Activated T-helper 1 cell treated with anti-CD3 and anti-CD28 coated beads, Interleukin-12 subunit alpha, Interleukin-12 subunit beta, Interleukin-2, Interleukin-4 antibody, amounts not matched to agents 30 ng/mL and 10 ng/mL and 1 ng/mL, durations not matched to agents 14 hours and 24 hours and 36 hours (primary cell): Measurements from ENCODE around the gene C2orf49. TPM values are rescaled to one million over a fixed set of nuclear protein-coding genes. Genes with fewer than 3 reads are reported as not detected.

Source experiments
- DNase-seq: peaks from one replicate; pipeline ENCODE4 v3.0.0; 2021; ENCODE audit warnings: low spot score
- H3K27ac Mint-ChIP-seq: one replicate; pipeline ENCODE4 v1.8.0; 2021; ENCODE audit warnings: mild to moderate bottlenecking, mixed read lengths
- H3K27me3 Mint-ChIP-seq: one replicate; pipeline ENCODE4 v1.8.0; 2022; ENCODE audit warnings: mild to moderate bottlenecking, moderate library complexity, mixed read lengths; ENCODE audit not compliant: insufficient read depth
- H3K36me3 Mint-ChIP-seq: one replicate; pipeline ENCODE4 v1.8.0; 2021; ENCODE audit warnings: low read depth, mixed read lengths
- H3K4me1 Mint-ChIP-seq: one replicate; pipeline ENCODE4 v1.8.0; 2021; ENCODE audit warnings: low read depth, mixed read lengths
- H3K4me3 Mint-ChIP-seq: one replicate; pipeline ENCODE4 v1.8.0; 2021; ENCODE audit warnings: mild to moderate bottlenecking, moderate library complexity, mixed read lengths
- H3K9me3 Mint-ChIP-seq: one replicate; pipeline ENCODE4 v1.8.0; 2021; ENCODE audit warnings: mixed read lengths
- intact Hi-C: fragments of 100-400 bp; cut with micrococcal nuclease; formaldehyde crosslinking; loops from one replicate; pipeline ENCODE4 v1.15.1; 2024
- total RNA-seq: library from RNA; stranded (reverse); gene quantifications from 2 replicates; pipeline ENCODE4 v1.2.3, GENCODE V29; 2022

The C2orf49 gene
- total RNA-seq, 1 donor from 2014 or later, result 18.5 TPM

DNA sequence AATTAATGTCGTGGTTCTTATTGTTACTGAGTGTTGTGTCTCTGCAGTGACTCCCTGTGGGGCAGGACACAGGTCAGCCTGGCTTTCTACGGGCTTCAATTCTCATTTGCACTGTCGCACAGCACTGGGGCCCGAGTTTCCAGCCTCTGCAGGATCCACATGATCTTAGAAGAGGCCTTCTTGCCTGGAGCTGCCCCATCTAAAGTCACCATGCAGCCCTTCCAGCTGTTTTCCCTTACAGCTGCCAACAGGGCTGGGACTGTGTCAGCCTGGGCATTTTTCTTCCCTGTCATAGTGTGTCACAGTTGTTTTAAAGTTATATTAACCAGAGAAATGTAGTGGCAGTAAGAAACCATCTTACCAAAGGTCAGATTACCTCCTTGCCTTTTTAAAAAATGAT lies 34.5 kb downstream of the C2orf49 start:
- Mint-ChIP-seq H3K27ac (no peak overlapping the region), H3K36me3 (peaks cover 4% of the 10 kb centered on the region), H3K27me3 (no peaks in the 10 kb centered on the region), H3K4me1 (peaks cover 26% of the 10 kb centered on the region), H3K4me3 (no peak overlapping the region), H3K9me3 (no peaks in the 10 kb centered on the region)
- no peak for DNase-seq
- intact Hi-C loops, result loop anchor here (10.0 kb wide), 1 partner anchor 423 kb away; no protein-coding TSS in a partner anchor

DNA sequence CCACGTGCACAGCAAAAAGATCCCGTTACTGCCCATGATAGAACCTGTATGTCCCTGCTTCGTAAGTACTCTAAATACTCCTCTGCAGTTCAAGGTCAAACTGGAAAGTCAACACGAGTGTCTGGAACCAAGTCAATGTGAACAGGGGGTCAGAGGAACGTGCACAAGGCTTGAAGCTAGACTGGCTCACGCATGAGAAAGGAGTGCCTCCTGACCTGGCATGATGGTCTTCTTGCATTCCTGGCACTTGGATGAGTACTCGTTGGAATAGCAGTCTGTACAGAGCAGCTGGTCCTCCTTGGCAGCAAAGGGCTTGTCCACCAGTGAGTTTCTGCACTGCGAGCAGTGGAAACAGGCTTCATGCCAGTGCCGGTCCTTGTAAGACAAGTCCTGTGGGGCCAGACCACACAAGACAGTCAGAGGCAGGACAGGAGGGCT lies 36.0 kb downstream of the C2orf49 start:
- Mint-ChIP-seq H3K4me3 (no peak overlapping the region), H3K4me1 (peaks cover 26% of the 10 kb centered on the region), H3K9me3 (no peaks in the 10 kb centered on the region), H3K27me3 (no peaks in the 10 kb centered on the region), H3K27ac (peak overlapping the region; percentile 2), H3K36me3 (peaks cover 2% of the 10 kb centered on the region)
- DNase-seq, result no peak
- intact Hi-C loops, result loop anchor here (10.0 kb wide), 1 partner anchor 421 kb away; no protein-coding TSS in a partner anchor

DNA sequence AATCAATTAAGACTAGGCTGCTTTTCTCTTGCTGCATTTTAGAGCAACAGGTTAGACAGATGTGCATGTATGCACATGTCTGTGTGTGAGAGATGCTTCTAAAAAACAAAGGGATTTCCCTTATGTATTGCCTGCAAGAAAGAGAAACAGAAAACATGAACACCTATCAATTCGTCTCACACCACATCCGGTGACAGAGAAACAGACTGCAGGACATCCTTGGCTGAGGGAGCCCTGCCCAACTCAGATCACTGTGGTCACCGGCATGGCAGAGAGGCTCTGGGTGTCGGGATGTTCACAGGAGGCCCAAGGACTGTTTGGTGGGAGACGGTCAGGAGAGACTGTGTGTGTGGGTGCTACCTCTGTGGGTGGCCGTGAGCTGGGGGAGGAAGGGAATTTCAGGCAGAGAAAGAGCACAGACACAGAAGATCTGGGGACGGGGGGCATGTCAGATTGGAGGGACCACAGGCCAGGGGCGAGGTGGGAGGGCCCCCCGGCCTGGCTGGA lies 36.6 kb downstream of the C2orf49 start:
- DNase-seq, result peak; percentile 30
- peak overlapping the region; percentile 68 for H3K4me3 Mint-ChIP-seq

DNA sequence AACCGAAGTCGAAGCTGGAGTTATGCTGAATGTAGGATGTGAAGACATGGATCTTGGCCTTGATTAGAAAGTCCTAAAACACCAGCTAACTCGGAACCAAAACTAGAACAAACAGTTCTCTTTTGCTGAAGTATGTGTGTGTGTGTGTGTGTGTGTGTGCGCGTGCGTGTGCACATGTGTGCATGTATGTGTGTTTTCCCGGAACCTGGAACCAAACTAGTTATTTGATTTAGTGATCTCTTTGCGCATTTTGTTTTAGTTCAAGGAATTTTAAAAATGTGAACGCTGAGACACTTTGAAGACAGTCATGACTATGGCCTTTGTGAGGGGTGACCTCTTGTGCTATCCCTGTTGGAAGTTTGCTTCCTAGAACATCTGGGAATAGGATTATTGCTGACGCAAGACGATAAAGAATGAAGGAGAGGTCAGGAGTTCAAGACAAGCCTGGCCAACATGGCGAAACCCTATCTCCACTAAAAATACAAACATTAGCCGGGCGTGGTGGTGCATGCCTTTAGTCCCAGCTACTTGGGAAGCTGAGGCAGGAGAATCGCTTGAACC lies 37.7 kb downstream of the C2orf49 start:
- peaks cover 2% of the 10 kb centered on the region for H3K36me3 Mint-ChIP-seq
- H3K4me3 Mint-ChIP-seq, result no peak overlapping the region
- peak overlapping the region; percentile 16 for H3K27ac Mint-ChIP-seq
- H3K4me1 Mint-ChIP-seq, result peaks cover 20% of the 10 kb centered on the region
- H3K9me3 Mint-ChIP-seq, result no peaks in the 10 kb centered on the region
- intact Hi-C loops, result loop anchor here (10.0 kb wide), 1 partner anchor 420 kb away; no protein-coding TSS in a partner anchor
- no peak for DNase-seq
- H3K27me3 Mint-ChIP-seq, result no peaks in the 10 kb centered on the region

More for the DNA sequence above, 36.6 kb downstream of the C2orf49 start:
- H3K4me1 Mint-ChIP-seq, result peaks cover 26% of the 10 kb centered on the region
- peak overlapping the region; percentile 87 for H3K27ac Mint-ChIP-seq
- H3K27me3 Mint-ChIP-seq, result no peaks in the 10 kb centered on the region
- no peaks in the 10 kb centered on the region for H3K9me3 Mint-ChIP-seq
- intact Hi-C loops, result loop anchor here (10.0 kb wide), 1 partner anchor 421 kb away; no protein-coding TSS in a partner anchor
- H3K36me3 Mint-ChIP-seq, result peaks cover 2% of the 10 kb centered on the region

DNA sequence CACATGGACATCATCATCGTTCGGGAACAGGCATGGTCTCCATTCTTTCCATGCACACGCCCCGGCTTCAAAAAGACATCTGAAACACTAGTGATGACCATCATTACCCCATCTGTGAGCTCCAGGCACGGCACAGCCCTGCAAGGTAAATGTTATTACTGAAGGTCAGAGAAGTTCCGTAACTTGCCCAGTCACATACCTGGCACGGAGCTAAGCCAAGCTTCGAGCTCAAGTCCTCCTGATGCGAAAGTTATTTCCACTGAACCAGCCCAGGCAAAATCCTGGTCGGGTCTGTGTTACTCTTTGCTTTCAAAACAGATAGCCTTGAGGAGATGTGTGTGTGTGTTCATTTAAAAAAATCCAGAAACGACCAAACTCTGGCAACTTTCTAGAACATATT lies 38.7 kb downstream of the C2orf49 start:
- DNase-seq, result no peak
- H3K4me1 Mint-ChIP-seq, result peaks cover 19% of the 10 kb centered on the region
- H3K27ac Mint-ChIP-seq, result no peak overlapping the region
- peaks cover 2% of the 10 kb centered on the region for H3K36me3 Mint-ChIP-seq
- intact Hi-C loops, result loop anchor here (10.0 kb wide), 1 partner anchor 419 kb away; no protein-coding TSS in a partner anchor
- H3K27me3 Mint-ChIP-seq, result no peaks in the 10 kb centered on the region
- no peak overlapping the region for H3K4me3 Mint-ChIP-seq
- H3K9me3 Mint-ChIP-seq, result no peaks in the 10 kb centered on the region

DNA sequence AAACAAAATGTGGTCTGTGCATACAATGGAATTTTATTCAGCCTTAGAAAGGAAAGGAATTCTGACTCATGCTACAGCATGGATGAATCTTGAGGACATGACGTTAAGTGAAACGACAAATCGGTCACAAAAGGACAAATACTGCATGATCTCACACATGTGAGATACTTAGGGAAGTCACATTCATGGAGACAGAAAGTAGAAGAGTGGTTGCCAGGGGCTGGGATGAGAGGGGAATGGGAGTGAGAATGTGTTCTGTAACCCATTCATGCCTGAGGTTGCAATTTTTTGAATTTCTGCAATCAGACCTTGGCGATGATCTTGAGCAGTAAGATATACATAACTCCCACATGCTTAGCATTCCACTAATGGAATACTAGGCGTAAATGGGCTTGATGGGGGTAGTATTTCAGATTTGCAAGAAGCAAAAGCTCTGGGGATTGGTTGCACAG lies 39.5 kb downstream of the C2orf49 start:
- Mint-ChIP-seq H3K36me3 (peaks cover 2% of the 10 kb centered on the region), H3K9me3 (no peaks in the 10 kb centered on the region), H3K4me3 (no peak overlapping the region), H3K27me3 (no peaks in the 10 kb centered on the region), H3K4me1 (peaks cover 19% of the 10 kb centered on the region), H3K27ac (no peak overlapping the region)
- DNase-seq, result no peak
- intact Hi-C loops, result loop anchor here (10.0 kb wide), 1 partner anchor 418 kb away; no protein-coding TSS in a partner anchor

DNA sequence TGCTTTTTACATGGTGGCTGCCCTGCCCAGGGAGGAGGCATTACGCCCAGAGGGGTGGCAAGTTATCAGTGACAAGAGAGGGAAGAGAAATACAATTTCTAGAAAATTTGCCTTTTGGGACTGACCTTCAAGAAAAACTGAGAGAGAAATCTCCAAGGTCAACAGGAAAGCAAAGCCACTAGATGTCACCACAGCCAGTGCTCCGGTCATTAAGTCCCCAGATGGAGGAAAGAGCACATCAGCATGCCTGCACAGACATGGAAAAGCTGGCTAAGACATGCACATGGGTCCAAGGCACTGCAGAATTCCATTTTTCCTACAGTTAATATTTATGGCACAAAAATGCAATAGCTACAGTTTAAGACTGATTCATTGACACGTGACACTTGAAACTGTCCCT lies 40.5 kb downstream of the C2orf49 start:
- Mint-ChIP-seq H3K9me3 (no peaks in the 10 kb centered on the region), H3K36me3 (peaks cover 1% of the 10 kb centered on the region), H3K4me3 (no peak overlapping the region), H3K27me3 (no peaks in the 10 kb centered on the region), H3K27ac (no peak overlapping the region), H3K4me1 (peaks cover 17% of the 10 kb centered on the region)
- intact Hi-C loops, result loop anchor here (10.0 kb wide), 1 partner anchor 417 kb away; no protein-coding TSS in a partner anchor
- no peak for DNase-seq

DNA sequence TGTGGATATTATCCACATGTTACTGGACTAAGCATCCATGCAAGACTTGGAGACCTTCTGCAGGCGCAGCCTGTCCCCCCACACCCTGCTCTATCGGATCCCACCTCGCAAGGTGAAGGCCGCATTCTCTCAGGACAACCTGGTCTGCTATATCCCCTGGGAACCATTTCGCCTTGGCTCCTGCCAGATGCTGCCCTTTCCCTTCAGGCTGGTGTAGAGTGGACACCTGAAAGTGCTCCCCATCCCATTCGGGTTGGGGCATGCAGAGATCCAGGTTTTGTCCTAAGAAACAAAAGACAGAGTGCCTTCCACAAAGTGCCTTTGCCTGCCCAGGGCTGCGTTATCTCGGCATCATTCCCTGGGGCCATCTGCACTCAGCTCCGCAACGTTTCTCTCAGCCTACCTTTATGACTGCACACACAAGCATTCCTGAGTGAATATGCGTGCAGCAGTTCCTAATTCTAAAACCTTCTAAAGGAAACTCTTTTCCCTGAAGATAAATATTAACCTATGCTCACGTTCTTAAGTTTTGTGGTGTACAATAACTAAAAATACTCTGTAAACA lies 41.0 kb downstream of the C2orf49 start:
- Mint-ChIP-seq H3K4me3 (no peak overlapping the region), H3K9me3 (no peaks in the 10 kb centered on the region), H3K36me3 (no peaks in the 10 kb centered on the region), H3K27me3 (no peaks in the 10 kb centered on the region), H3K4me1 (peaks cover 12% of the 10 kb centered on the region), H3K27ac (no peak overlapping the region)
- intact Hi-C loops, result loop anchor here (10.0 kb wide), 1 partner anchor 416 kb away; no protein-coding TSS in a partner anchor
- no peak for DNase-seq

DNA sequence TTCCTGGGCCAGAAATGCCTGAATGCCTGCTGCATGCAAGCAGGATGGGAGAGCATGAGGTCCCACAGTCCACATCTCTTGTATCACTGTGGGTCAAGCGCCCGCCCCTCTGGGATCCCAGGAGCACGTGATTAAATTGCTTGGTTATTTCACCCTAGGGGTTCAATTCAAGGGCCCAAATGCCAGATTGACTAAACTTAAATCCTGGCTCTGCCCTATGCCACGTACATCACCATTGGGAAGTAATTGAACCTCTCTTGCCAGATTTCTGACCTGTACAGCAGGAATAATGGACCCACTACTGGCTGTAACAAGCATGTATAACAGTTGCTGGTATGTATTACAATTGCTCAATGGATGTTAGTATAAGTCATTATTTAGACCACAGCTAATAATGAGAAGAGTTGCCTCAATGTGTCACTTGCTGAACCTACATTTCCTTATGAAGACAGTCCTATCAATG lies 41.6 kb downstream of the C2orf49 start:
- peaks cover 7% of the 10 kb centered on the region for H3K4me1 Mint-ChIP-seq

DNA sequence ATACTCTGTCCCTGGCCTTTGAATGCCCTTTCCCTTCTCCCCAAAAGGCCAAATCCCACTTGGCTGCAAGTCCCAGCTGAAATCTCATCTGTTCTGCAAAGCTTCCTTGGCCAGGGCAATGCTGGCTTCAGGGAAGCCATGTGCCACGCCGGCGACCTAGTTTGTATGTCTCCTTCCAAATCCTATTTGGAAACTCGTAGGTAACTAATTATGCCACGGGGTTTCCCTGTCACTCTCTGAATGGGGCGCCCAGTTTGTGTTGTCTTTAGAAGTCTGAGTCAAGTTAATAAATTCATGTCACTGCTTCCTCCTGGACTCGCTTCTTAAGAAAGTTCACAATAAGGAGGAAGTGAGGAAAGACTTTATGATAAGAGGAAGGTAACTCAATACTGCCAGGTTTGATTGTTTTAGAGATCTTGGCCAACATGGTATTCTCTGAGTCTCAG lies 42.4 kb downstream of the C2orf49 start:
- intact Hi-C loops, result loop anchor here (10.0 kb wide), 1 partner anchor 415 kb away; no protein-coding TSS in a partner anchor
- no peak overlapping the region for H3K4me3 Mint-ChIP-seq
- H3K9me3 Mint-ChIP-seq, result no peaks in the 10 kb centered on the region
- DNase-seq, result no peak
- no peaks in the 10 kb centered on the region for H3K36me3 Mint-ChIP-seq
- no peaks in the 10 kb centered on the region for H3K4me1 Mint-ChIP-seq
- H3K27ac Mint-ChIP-seq, result no peak overlapping the region
- H3K27me3 Mint-ChIP-seq, result peaks cover 2% of the 10 kb centered on the region

More for the DNA sequence above, 41.6 kb downstream of the C2orf49 start:
- Mint-ChIP-seq H3K36me3 (no peaks in the 10 kb centered on the region), H3K4me3 (no peak overlapping the region), H3K9me3 (no peaks in the 10 kb centered on the region), H3K27ac (no peak overlapping the region), H3K27me3 (no peaks in the 10 kb centered on the region)
- intact Hi-C loops, result loop anchor here (10.0 kb wide), 1 partner anchor 416 kb away; no protein-coding TSS in a partner anchor
- DNase-seq, result no peak

DNA sequence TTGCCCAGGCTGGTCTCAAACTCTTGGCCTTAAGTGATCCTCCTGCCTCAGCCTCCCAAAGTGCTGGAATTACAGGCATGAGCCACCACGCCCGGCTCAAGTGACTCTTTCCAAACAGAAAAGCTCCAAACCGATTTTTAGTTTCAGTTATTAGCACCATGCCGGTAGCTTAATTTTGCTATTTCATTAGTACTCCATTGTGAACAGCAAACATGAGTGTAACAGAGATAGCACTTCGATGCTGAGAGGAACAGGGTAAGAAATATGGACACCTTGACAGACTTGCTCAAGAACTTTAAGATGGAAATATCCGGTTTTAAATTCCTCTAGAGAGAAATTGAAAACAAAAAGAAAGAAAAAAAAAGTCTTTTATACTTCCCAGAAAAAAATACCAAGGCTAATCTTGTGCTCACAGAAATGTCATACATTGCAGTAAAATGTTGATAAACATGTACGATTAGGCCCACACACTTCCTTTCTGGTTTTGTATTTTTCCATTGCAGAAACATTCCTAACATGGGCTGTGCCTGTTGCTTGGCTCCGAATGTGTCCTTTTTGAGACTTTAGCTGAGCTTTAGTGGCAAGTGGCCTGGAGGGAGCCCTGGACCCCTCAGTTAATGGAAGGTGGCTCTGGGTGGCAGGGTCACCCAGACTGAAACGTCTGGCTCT lies 43.2 kb downstream of the C2orf49 start:
- H3K27ac Mint-ChIP-seq, result no peak overlapping the region

DNA sequence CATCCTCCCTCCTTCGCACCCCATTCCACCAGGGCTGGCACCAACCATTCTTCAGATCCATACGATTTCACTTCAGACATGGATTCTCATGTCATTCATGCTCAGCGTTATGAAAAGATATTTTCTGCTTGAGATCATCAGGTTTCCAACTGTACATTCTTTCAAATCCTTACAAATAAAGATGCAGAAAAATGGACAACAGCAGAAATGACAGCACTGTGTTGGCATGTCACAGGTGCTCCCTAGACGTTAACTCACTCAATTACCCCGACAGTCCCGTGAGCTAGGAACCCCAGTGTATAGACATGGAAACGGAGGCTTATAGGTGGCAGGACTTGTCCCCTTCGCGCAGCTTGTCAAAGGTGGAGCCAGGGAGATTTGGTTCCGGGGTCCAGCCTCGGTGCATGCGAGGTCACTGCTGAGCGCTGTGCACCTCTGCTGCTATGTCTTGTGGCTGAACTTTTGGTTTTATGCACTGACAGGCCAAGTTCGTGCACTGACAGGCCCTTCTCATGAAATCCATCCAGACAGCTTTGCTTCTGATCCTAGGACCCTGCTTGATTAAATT lies 43.8 kb downstream of the C2orf49 start:
- H3K27ac Mint-ChIP-seq, result no peak overlapping the region
- no peaks in the 10 kb centered on the region for H3K9me3 Mint-ChIP-seq
- intact Hi-C loops, result no loop called here
- H3K36me3 Mint-ChIP-seq, result no peaks in the 10 kb centered on the region
- DNase-seq, result no peak
- peaks cover 2% of the 10 kb centered on the region for H3K27me3 Mint-ChIP-seq
- no peaks in the 10 kb centered on the region for H3K4me1 Mint-ChIP-seq
- no peak overlapping the region for H3K4me3 Mint-ChIP-seq

More for the DNA sequence above, 43.2 kb downstream of the C2orf49 start:
- Mint-ChIP-seq H3K36me3 (no peaks in the 10 kb centered on the region), H3K9me3 (no peaks in the 10 kb centered on the region), H3K4me1 (no peaks in the 10 kb centered on the region), H3K27me3 (peaks cover 2% of the 10 kb centered on the region), H3K4me3 (no peak overlapping the region)
- DNase-seq, result no peak
- intact Hi-C loops, result no loop called here
